Fibroblast of mammary gland (primary cell): ENCODE data around the gene ANKRD13D.

Experiments used
- DNase-seq: peaks from one replicate; pipeline ENCODE4 v3.0.0-alpha.2; 2010; ENCODE audit warnings: low read depth
- H3K4me3 ChIP-seq: 2 replicates; pipeline ENCODE4 v1.5.1; 2011; ENCODE audit warnings: low read depth, mild to moderate bottlenecking, low read length, moderate library complexity; ENCODE audit not compliant: control insufficient read depth
- TF ChIP-seq, protein P1 (sequence below): conservative IDR thresholded peaks from 2 replicates; pipeline ENCODE4 v1.5.1; 2011; ENCODE audit warnings: low read depth, low read length, inconsistent platforms; ENCODE audit not compliant: control insufficient read depth, insufficient read depth

ANKRD13D gene

DNA sequence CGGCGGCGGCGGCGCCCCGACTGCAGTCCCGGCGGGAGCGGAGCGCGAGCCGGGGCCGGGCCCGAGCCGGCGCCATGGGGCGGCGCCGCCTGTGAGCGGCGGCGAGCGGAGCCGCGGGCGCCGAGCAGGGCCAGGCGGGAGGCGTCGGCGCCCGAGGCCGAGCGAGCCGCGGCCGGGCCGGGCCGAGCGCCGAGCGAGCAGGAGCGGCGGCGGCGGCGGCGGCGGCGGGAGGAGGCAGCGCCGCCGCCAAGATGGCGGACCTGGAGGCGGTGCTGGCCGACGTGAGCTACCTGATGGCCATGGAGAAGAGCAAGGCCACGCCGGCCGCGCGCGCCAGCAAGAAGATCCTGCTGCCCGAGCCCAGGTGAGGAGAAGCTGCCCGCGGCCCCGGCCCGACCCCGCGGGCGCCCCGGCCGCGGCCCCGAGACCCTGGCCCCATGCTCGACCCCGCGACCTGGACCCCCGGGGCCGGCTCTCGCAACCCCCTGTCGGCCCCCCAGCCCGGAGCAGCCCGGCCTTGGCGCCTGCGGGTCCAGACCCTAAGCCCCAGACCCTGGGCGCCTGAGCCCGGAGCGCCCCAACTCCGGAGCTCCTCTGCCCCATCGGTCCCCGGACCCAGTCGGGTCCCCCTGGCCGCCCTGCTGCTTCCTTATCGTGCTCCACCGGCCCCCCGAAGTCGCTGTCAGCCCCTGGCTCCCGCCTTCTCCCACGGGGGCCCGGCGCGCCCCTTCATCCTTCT is 22.5 kb upstream of the ANKRD13D start, which contains the start of gene GRK2:
GRK2 (plus strand) TSS at position 25 of the 739 bp plus-strand sequence; CDS start at position 252, 227 bp downstream.
- TF ChIP-seq, protein P1, sequence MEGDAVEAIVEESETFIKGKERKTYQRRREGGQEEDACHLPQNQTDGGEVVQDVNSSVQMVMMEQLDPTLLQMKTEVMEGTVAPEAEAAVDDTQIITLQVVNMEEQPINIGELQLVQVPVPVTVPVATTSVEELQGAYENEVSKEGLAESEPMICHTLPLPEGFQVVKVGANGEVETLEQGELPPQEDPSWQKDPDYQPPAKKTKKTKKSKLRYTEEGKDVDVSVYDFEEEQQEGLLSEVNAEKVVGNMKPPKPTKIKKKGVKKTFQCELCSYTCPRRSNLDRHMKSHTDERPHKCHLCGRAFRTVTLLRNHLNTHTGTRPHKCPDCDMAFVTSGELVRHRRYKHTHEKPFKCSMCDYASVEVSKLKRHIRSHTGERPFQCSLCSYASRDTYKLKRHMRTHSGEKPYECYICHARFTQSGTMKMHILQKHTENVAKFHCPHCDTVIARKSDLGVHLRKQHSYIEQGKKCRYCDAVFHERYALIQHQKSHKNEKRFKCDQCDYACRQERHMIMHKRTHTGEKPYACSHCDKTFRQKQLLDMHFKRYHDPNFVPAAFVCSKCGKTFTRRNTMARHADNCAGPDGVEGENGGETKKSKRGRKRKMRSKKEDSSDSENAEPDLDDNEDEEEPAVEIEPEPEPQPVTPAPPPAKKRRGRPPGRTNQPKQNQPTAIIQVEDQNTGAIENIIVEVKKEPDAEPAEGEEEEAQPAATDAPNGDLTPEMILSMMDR, result no peak
- no peak for DNase-seq
- H3K4me3 ChIP-seq, result peak within 1 kb of the TSS; percentile 78

DNA sequence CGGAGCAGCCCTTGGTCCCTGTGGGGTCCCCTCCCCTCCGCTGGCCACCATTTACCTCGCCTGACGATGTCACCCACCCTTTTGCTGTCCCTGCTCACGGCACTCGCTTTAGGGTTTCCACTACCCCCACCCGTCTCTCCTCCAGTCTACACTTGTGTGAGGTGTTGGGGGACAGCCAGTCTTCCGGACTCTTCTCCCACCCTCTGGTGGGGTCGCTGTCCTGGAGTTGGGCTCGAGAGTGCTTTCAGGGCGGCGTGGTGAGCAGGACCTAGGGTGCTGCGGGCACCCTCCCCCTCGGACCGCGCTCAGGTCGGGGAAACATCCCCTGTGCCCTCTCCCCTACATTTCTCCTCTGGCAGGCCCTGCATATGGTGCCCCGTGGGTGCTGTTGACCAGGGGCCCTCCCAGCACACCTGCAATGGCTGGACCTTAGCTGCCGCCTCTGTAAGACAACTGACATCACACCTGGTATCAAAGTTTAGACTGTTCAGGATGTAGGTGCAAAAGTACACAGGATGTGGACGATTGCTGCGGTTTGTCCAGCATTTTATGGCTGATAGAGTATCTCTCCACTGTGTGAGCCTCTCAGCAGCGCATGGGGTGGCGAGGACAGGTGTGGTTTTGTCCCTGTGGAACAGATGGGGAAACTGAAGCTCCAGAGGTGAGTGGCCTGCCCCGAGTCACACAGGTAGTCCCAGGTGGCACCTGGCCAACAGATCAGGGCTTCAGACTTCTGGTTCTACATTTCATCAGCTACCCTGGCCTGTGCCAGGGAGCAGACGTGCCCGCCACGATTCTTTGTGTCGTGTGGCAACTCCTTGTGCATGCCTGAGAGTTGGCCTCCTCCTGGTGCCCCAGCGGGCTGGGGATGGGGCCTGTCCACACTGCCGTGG is 21.7 kb upstream of the ANKRD13D start:
- H3K4me3 ChIP-seq, result peak overlapping the region; percentile 78
- DNase-seq, result no peak
- TF ChIP-seq, protein P1, result no peak

DNA sequence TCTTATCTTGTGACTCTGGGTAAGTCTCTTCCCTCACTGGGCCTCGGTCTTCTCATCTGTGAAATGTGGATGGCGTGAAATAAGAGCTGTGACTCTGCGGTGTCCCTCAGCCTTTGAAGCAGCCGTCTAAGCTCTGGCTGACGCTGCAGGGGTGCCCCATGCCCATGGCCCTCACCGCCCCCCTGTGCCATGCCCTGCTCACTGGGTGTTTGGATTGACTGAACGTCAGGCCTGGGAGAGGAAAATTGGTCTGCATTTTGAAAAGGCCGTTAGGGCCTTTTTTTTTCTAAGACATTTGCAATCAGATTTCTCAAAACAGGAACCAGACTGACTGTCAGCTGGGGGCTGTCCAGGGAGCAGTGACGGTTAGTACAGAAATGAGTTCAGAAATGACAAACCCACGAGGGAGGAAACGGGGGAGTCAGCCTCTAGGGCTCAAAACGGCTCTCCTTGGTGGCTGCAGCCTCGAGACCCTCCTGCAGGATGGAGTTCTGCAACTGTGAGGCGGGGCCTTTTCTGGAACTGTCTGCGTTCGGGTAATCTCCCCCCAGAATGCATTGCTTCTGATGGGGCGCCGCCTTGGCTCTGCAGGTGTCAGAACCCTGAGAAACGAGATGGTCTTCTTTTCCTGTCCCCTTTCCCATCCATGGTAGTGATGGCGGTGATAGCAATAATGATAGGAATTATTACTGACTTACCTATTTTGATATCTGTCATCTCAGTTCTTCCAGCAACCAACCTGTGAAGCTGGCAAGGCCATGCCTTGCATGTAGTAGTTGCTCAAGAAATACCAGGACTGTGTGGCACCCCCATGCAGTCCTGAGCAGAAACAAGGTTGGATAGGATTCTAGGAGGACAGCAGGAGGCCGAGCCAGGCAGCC is 20.8 kb upstream of the ANKRD13D start:
- TF ChIP-seq, protein P1, result no peak
- peak overlapping the region; percentile 78 for H3K4me3 ChIP-seq
- no peak for DNase-seq

DNA sequence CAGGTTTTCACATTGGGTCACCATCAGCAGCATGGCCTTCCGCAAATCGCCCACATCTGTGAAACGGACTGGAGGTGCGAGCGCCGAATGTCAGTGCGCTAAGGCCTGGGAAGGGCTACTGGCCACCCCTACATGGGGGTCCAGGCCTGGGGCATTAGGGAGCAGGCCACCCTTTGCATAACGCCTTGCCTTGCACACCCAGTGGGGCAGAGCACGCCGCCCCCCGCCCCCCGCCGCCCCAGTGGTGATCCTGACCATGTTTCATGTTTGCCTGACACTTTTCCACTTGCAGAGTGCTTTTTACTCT is 20.2 kb upstream of the ANKRD13D start:
- TF ChIP-seq, protein P1, result no peak
- no peak for DNase-seq
- H3K4me3 ChIP-seq, result no peak overlapping the region

DNA sequence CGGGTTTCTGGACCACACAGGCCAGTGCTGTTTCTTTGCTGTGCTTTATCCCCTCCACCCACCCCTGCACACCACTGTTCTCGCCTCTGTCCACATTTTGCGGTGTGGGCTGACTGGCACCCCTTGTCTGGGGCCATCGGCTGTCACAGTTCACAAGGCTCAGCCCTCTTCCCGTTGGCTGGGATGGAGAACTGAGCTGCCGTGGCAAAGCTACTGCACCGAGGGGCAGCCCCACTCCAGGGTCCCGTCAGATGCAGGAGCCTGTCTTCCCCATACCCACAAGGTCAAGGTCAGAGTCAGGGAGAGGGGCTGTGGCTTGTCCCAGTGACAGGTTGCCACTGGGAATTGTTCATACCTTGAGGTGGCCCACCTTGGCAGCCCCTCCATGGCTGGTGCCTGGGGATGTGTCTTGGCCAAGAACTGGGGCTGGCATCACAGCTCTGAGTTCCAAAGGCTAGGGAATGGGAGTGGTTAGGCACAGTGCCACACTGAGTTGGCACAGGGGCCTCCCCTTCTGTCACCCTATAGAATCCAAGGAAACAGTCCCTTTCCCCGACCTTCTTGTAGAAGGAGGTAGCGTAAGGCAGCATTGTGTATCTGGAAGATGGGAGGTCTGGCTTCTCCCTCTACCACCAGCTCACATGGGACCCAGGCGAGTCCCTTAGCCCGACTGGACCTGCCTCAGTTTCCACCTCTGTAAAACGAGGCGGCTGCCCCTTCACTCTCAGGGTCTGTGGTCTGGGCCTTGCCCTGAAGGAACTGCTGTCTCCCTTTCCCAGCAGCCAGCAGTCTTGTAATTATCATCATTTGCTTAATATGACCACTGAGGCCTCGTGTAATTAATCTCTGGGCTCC is 19.5 kb upstream of the ANKRD13D start:
- TF ChIP-seq, protein P1, result no peak
- no peak for DNase-seq
- H3K4me3 ChIP-seq, result peak overlapping the region; percentile 1
